ENCODE data around the gene STIMATE.

- TF ChIP-seq CTCF (IDR thresholded peaks at IDR 0.05) (no peak), POLR2A (IDR thresholded peaks at IDR 0.05) (no peak)
Measured at GRCh38 chr3:52793702-52794611, 103.4 kb downstream of the STIMATE start.
